Activated CD8-positive, alpha-beta memory T cell treated with anti-CD3 and anti-CD28 coated beads for 36 hours (primary cell): ENCODE data around the gene SCARF1. TPM values are rescaled to one million over a fixed set of nuclear protein-coding genes. Genes with fewer than 3 reads are reported as not detected.

Source experiments
- CTCF ChIA-PET: fragments of 350-600 bp; sonication (Branson Sonifier 250); formaldehyde crosslinking; loops from one replicate; lab custom pipeline; 2021; ENCODE audit warnings: antibody characterized with exemption; lab: Charles Lee
- POLR2A ChIA-PET: fragments of 350-600 bp; sonication (Branson Sonifier 250); formaldehyde crosslinking; loops from one replicate; lab custom pipeline; 2021; ENCODE audit warnings: antibody characterized with exemption; lab: Charles Lee
- total RNA-seq, 2 experiments: library from RNA; stranded (reverse); gene quantifications; one replicate each; pipeline ENCODE4 v1.2.3, GENCODE V29; 2021

The SCARF1 gene
- total RNA-seq, 2 experiments from 2014 or later = 1.4 to 1.6 TPM

GRCh38 chr17:1590029-1590746, 55.3 kb downstream of the SCARF1 start:
- ChIA-PET POLR2A (no interaction called here), CTCF (interaction anchor here (1.3 kb wide), 1 partner anchor 39 kb away, joined by 3 read pairs; no protein-coding TSS in a partner anchor)

GRCh38 chr17:1588821-1589585, 56.5 kb downstream of the SCARF1 start:
- POLR2A ChIA-PET = interaction anchor here (0.6 kb wide), 1 partner anchor 27 kb away, joined by 3 read pairs; no protein-coding TSS in a partner anchor

GRCh38 chr17:1584167-1584566, 61.4 kb downstream of the SCARF1 start:
- CTCF ChIA-PET = interaction anchor here (1.0 to 1.3 kb wide), 2 partner anchors 14 to 46 kb away, joined by 3 to 4 read pairs; no protein-coding TSS in a partner anchor
- POLR2A ChIA-PET = no interaction called here

More at GRCh38 chr17:1588821-1589585, 56.5 kb downstream of the SCARF1 start:
- CTCF ChIA-PET = interaction anchor here (0.9 to 1.3 kb wide), 2 partner anchors 40 kb away, joined by 3 read pairs; no protein-coding TSS in a partner anchor

Other genes starting within 250 kb of the SCARF1 start
- 100 to 1,000 TPM; 564 to 609 TPM for gene YWHAE, start 245.5 kb downstream of the SCARF1 start, total RNA-seq
- 10 to 100 TPM; 20.6 to 21.3 TPM for gene CRK, start 189.5 kb downstream of the SCARF1 start, total RNA-seq
- gene MYO1C, start 153.0 kb downstream of the SCARF1 start, total RNA-seq = 10 to 100 TPM; 30.4 to 31.4 TPM
- gene INPP5K, start 129.1 kb downstream of the SCARF1 start, total RNA-seq = 10 to 100 TPM; 22.6 to 23.7 TPM
- gene PITPNA, start 82.9 kb downstream of the SCARF1 start, total RNA-seq = 10 to 100 TPM; 73.7 to 80.7 TPM
- gene SLC43A2, start 16.9 kb downstream of the SCARF1 start, total RNA-seq = 1 to 10 TPM; 5.2 to 6.1 TPM
- 1 to 10 TPM; 3.7 to 4.9 TPM for gene RILP, start 4.1 kb upstream of the SCARF1 start, total RNA-seq
- 100 to 1,000 TPM; 420 to 428 TPM for gene PRPF8, start 39.1 kb upstream of the SCARF1 start, total RNA-seq
- gene TLCD2, start 64.6 kb upstream of the SCARF1 start, total RNA-seq = under 1 TPM; 0.08 to 0.21 TPM
- gene WDR81, start 79.0 kb upstream of the SCARF1 start, total RNA-seq = 10 to 100 TPM; 21.2 to 22.3 TPM
- gene SERPINF2, start 97.1 kb upstream of the SCARF1 start, total RNA-seq = under 1 TPM; 0.19 to 0.21 TPM
- gene SERPINF1, start 116.3 kb upstream of the SCARF1 start, total RNA-seq = 1 to 10 TPM; 1.6 to 2.6 TPM
- 10 to 100 TPM; 19.4 to 26.4 TPM for gene SMYD4, start 184.2 kb upstream of the SCARF1 start, total RNA-seq
- 100 to 1,000 TPM; 191 to 195 TPM for gene RPA1, start 184.3 kb upstream of the SCARF1 start, total RNA-seq